ENCODE results near the gene NR4A1.
"Not testable (repeated sequence)": the region's sequence is repeated elsewhere in the genome, so short reads cannot be mapped to it uniquely, and the experiment has no call there.

Gene NR4A1

DNA sequence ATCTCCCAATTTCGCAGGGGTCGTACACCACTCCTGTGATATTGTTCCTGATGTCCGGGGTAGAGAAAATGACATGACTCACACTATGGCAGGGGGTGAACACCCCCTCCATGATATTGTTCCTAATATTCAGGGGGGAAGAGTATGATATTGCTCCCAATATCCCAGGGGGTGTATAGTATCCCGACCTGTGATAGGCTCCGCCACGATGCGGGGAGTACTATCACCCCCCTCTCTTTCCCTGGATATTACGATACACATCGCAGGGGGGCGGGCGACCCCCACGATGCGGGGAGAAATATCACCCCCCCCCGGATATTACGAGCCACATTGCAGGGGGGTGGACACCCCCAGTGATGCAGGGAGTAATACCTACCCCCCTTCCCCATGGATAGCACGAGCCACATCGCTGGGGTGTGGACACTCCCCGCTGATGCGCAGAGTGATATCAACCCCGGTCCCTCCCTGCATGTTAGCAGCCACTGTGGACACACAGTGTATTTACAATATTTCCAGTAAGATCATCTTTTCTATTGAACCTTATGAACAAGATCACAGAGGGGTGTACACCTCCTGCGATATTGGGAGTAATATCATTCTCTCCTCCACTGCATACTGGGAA is 45.9 kb downstream of the NR4A1 start:
- DNase-seq (ENCODE audit: low spot score): no peak

DNA sequence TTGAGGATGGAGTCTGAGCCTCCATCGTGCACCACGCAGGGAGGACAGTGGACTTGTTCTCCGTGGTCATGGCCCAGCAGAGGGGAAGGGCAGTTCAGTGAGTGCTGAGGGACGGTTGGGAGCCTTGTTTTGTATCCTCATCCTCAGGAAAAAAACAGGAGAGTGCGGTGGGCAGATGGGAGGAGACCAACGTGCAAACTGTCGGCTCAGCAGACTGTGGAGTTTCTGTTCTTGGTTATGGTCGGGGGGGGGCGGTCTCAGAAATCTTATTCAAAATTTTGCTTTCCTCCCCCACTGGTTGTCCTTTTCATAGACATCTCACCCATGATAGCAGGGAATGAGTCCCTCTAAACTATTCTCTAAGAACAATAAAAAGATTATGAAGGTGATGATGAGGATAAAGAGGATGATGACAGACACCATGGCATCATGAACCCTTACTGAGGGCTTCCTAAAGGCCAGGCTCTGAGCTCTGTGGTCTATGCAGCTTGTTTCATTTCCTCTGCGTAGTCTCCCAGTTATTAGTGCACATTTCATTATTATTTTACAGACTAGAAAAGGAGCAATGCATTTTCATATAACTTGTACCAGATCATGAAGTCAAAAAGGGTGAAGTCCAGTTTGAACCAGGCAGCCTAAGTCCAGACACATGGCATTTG is 53.3 kb downstream of the NR4A1 start:
- DNase-seq (ENCODE audit: low spot score): not testable (repeated sequence)
